Measurements from ENCODE around the gene MED28.

The MED28 gene

DNA sequence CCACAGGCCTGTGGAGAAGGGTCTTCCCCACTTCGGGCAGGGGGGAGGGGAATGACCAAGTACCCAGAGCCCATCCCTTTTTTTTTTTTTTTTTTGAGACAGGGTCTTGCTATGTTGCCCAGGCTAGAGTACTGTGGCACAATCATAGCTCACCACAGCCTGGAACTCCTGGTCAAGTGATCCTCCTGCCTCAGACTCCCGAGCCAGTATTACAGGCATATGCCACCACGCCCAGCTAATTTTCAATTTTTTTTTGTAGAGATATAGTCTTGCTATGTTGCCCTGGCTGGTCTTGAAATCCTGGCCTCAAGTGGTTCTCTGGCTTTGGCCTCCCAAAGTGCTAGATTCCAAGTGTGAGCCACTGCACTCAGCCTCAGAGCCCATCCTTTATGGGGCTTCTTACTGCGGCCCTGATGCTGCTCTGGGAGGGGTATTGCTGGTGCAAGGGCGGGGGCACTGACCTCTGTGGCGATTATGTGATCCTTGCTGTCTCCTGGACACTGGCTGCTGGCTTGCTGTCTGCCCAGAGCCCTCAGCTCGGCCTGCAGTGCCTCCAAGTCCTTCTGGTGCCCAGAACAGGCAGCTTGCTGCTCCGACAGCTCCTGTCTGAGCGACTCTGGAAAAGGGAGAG is 32.9 kb downstream of the MED28 start:
- no CpG with 5 or more reads among the region's 9 CpGs for WGBS (ENCODE audit: extremely low coverage, insufficient coverage, insufficient read length)
- H3K18ac ChIP-seq (ENCODE audit: low read length): no peak overlapping the region
- no peak overlapping the region for H3K4me3 ChIP-seq (ENCODE audit: low read depth, low read length)
- no peak overlapping the region for H2AFZ ChIP-seq (ENCODE audit: insufficient read depth, low read length, poor library complexity)
- no peak overlapping the region for H3K4ac ChIP-seq (ENCODE audit: low read depth, low read length)
- no peaks in the 10 kb centered on the region for H3K79me1 ChIP-seq (ENCODE audit: low read length)
- no peak overlapping the region for H3K27ac ChIP-seq (ENCODE audit: low read depth, low read length)
- no peak overlapping the region for H3K9ac ChIP-seq (ENCODE audit: low read length)
- no peak overlapping the region for H4K12ac ChIP-seq (ENCODE audit: low read depth, low read length)
- H3K27me3 ChIP-seq (ENCODE audit: insufficient read depth, low read length): no peaks in the 10 kb centered on the region
- peaks cover 8% of the 10 kb centered on the region for H3K9me3 ChIP-seq (ENCODE audit: insufficient read depth, low read depth, low read length)
- no peaks in the 10 kb centered on the region for H3K36me3 ChIP-seq (ENCODE audit: control insufficient read depth in 1 of 2, insufficient read depth in 2 of 2, low read length in 2 of 2)
- H4K91ac ChIP-seq (ENCODE audit: low read depth, low read length): no peak overlapping the region
- H3K79me2 ChIP-seq (ENCODE audit: control insufficient read depth, insufficient read depth, low read length, poor library complexity): no peaks in the 10 kb centered on the region
- no peak overlapping the region for H4K8ac ChIP-seq (ENCODE audit: low read depth, low read length)
- no peaks in the 10 kb centered on the region for H3K4me1 ChIP-seq (ENCODE audit: control insufficient read depth in 1 of 2, insufficient read depth in 2 of 2, low read length in 2 of 2)
- no peak overlapping the region for H2BK12ac ChIP-seq (ENCODE audit: low read length)
- no peak overlapping the region for H2BK5ac ChIP-seq (ENCODE audit: low read depth, low read length, poor library complexity)
- H3K4me2 ChIP-seq (ENCODE audit: low read length): no peak overlapping the region
- H3K23ac ChIP-seq (ENCODE audit: low read length): no peak overlapping the region
- DNase-seq: no peak
- no peak overlapping the region for H2AK5ac ChIP-seq (ENCODE audit: low read length)
- H3K14ac ChIP-seq (ENCODE audit: low read length): no peak overlapping the region
- H2BK120ac ChIP-seq (ENCODE audit: insufficient read depth, low read length, poor library complexity): no peak overlapping the region

DNA sequence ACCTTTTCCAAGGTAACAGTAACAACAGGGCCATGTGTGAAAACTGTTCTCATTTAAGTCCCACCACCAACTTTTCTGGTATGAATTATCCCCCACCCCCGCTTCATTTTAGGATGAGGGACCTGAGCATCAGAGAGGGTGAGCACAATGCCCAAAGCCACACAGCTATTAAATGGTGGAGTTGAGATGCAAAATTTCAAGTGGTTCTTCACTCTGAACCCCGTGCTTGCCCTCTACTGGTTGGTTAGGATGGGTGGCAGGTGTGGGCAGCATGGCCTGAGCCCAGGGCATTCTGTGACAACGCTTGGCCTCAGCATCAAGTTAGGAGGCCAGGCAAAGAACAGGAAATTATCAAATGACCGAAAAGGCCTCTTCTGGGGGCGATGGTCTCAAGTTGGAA is 33.5 kb downstream of the MED28 start:
- H3K79me1 ChIP-seq (ENCODE audit: low read length): no peaks in the 10 kb centered on the region

DNA sequence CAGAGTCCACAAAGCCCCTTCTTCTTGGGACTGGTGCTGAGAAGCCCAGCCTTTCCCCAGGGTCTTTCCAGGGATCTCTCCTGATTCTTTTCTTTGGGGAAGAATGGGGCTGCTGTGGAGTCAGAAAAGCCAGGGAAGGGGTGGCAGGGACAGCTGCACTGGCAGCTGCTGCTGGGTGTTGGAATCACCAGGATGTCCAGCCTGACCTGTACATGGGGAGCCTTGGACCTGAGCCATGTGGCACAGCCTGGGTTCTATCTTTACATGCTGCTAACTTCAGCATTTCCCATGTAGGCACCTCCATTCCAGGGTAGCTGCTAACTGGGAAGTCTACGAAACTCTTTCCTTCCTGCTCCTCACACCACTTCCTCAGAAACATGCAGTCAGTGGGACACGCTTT is 36.0 kb downstream of the MED28 start:
- H4K91ac ChIP-seq (ENCODE audit: low read depth, low read length): no peak overlapping the region
- H4K8ac ChIP-seq (ENCODE audit: low read depth, low read length): no peak overlapping the region
- H3K9me3 ChIP-seq (ENCODE audit: insufficient read depth, low read depth, low read length): peaks cover 6% of the 10 kb centered on the region
- no peak overlapping the region for H3K23ac ChIP-seq (ENCODE audit: low read length)
- H3K27me3 ChIP-seq (ENCODE audit: insufficient read depth, low read length): no peaks in the 10 kb centered on the region
- no peak overlapping the region for H3K14ac ChIP-seq (ENCODE audit: low read length)
- no peak overlapping the region for H3K18ac ChIP-seq (ENCODE audit: low read length)
- H3K27ac ChIP-seq (ENCODE audit: low read depth, low read length): no peak overlapping the region
- no peak overlapping the region for H2AK5ac ChIP-seq (ENCODE audit: low read length)
- no peak overlapping the region for H2BK120ac ChIP-seq (ENCODE audit: insufficient read depth, low read length, poor library complexity)
- H3K4me1 ChIP-seq (ENCODE audit: control insufficient read depth in 1 of 2, insufficient read depth in 2 of 2, low read length in 2 of 2): no peaks in the 10 kb centered on the region
- no peak overlapping the region for H2BK12ac ChIP-seq (ENCODE audit: low read length)
- H4K12ac ChIP-seq (ENCODE audit: low read depth, low read length): no peak overlapping the region
- H2AFZ ChIP-seq (ENCODE audit: insufficient read depth, low read length, poor library complexity): no peak overlapping the region
- no peak overlapping the region for H3K4me3 ChIP-seq (ENCODE audit: low read depth, low read length)
- WGBS (ENCODE audit: extremely low coverage, insufficient coverage, insufficient read length): no CpG with 5 or more reads among the region's 2 CpGs
- no peak overlapping the region for H3K9ac ChIP-seq (ENCODE audit: low read length)
- H3K4me2 ChIP-seq (ENCODE audit: low read length): no peak overlapping the region
- no peak for DNase-seq
- H3K36me3 ChIP-seq (ENCODE audit: control insufficient read depth in 1 of 2, insufficient read depth in 2 of 2, low read length in 2 of 2): no peaks in the 10 kb centered on the region
- no peak overlapping the region for H2BK5ac ChIP-seq (ENCODE audit: low read depth, low read length, poor library complexity)
- H3K4ac ChIP-seq (ENCODE audit: low read depth, low read length): no peak overlapping the region
- H3K79me2 ChIP-seq (ENCODE audit: control insufficient read depth, insufficient read depth, low read length, poor library complexity): no peaks in the 10 kb centered on the region
- no peaks in the 10 kb centered on the region for H3K79me1 ChIP-seq (ENCODE audit: low read length)

More for the DNA sequence above, 33.5 kb downstream of the MED28 start:
- Histone ChIP-seq H3K9me3 (ENCODE audit: insufficient read depth, low read depth, low read length) (peaks cover 7% of the 10 kb centered on the region), H3K18ac (ENCODE audit: low read length) (no peak overlapping the region), H3K4ac (ENCODE audit: low read depth, low read length) (no peak overlapping the region), H4K12ac (ENCODE audit: low read depth, low read length) (no peak overlapping the region), H2BK5ac (ENCODE audit: low read depth, low read length, poor library complexity) (no peak overlapping the region), H3K4me3 (ENCODE audit: low read depth, low read length) (no peak overlapping the region), H2AFZ (ENCODE audit: insufficient read depth, low read length, poor library complexity) (no peak overlapping the region), H3K23ac (ENCODE audit: low read length) (no peak overlapping the region), H3K27ac (ENCODE audit: low read depth, low read length) (no peak overlapping the region), H3K79me2 (ENCODE audit: control insufficient read depth, insufficient read depth, low read length, poor library complexity) (no peaks in the 10 kb centered on the region), H2AK5ac (ENCODE audit: low read length) (no peak overlapping the region), H3K27me3 (ENCODE audit: insufficient read depth, low read length) (no peaks in the 10 kb centered on the region), H4K91ac (ENCODE audit: low read depth, low read length) (no peak overlapping the region), H3K36me3 (ENCODE audit: control insufficient read depth in 1 of 2, insufficient read depth in 2 of 2, low read length in 2 of 2) (no peaks in the 10 kb centered on the region), H3K4me2 (ENCODE audit: low read length) (no peak overlapping the region), H3K4me1 (ENCODE audit: control insufficient read depth in 1 of 2, insufficient read depth in 2 of 2, low read length in 2 of 2) (no peaks in the 10 kb centered on the region), H2BK120ac (ENCODE audit: insufficient read depth, low read length, poor library complexity) (no peak overlapping the region), H2BK12ac (ENCODE audit: low read length) (no peak overlapping the region), H3K9ac (ENCODE audit: low read length) (no peak overlapping the region), H4K8ac (ENCODE audit: low read depth, low read length) (no peak overlapping the region), H3K14ac (ENCODE audit: low read length) (no peak overlapping the region)
- no peak for DNase-seq
- WGBS (ENCODE audit: extremely low coverage, insufficient coverage, insufficient read length): no CpG with 5 or more reads among the region's 5 CpGs

GRCh38 chr4:17654701-17655100 is 40.3 kb downstream of the MED28 start:
- Histone ChIP-seq H2BK120ac (ENCODE audit: insufficient read depth, low read length, poor library complexity) (no peak overlapping the region), H2AK5ac (ENCODE audit: low read length) (no peak overlapping the region), H3K9ac (ENCODE audit: low read length) (no peak overlapping the region), H3K18ac (ENCODE audit: low read length) (no peak overlapping the region), H4K12ac (ENCODE audit: low read depth, low read length) (no peak overlapping the region), H3K4ac (ENCODE audit: low read depth, low read length) (no peak overlapping the region), H3K4me3 (ENCODE audit: low read depth, low read length) (no peak overlapping the region), H3K27me3 (ENCODE audit: insufficient read depth, low read length) (no peaks in the 10 kb centered on the region), H3K9me3 (ENCODE audit: insufficient read depth, low read depth, low read length) (peaks cover 6% of the 10 kb centered on the region), H3K79me2 (ENCODE audit: control insufficient read depth, insufficient read depth, low read length, poor library complexity) (no peaks in the 10 kb centered on the region), H3K4me2 (ENCODE audit: low read length) (no peak overlapping the region), H2BK5ac (ENCODE audit: low read depth, low read length, poor library complexity) (no peak overlapping the region), H3K36me3 (ENCODE audit: control insufficient read depth in 1 of 2, insufficient read depth in 2 of 2, low read length in 2 of 2) (no peaks in the 10 kb centered on the region), H3K79me1 (ENCODE audit: low read length) (no peaks in the 10 kb centered on the region), H3K27ac (ENCODE audit: low read depth, low read length) (no peak overlapping the region), H3K23ac (ENCODE audit: low read length) (no peak overlapping the region), H2AFZ (ENCODE audit: insufficient read depth, low read length, poor library complexity) (no peak overlapping the region), H3K4me1 (ENCODE audit: control insufficient read depth in 1 of 2, insufficient read depth in 2 of 2, low read length in 2 of 2) (no peaks in the 10 kb centered on the region), H3K14ac (ENCODE audit: low read length) (no peak overlapping the region), H2BK12ac (ENCODE audit: low read length) (no peak overlapping the region), H4K91ac (ENCODE audit: low read depth, low read length) (no peak overlapping the region), H4K8ac (ENCODE audit: low read depth, low read length) (no peak overlapping the region)
- WGBS (ENCODE audit: extremely low coverage, insufficient coverage, insufficient read length): no CpG with 5 or more reads among the region's 8 CpGs
- DNase-seq: no peak
